ENCODE measurements around the gene KDM7A. TPM values are rescaled to one million over a fixed set of nuclear protein-coding genes. Genes with fewer than 3 reads are reported as not detected.

The KDM7A gene
- total and polyA plus RNA-seq, 4 donors, result 4.1 to 24.9 (median 14.5) TPM

GRCh38 chr7:140155428-140155827, 21.4 kb downstream of the KDM7A start:
- H3K4me3 ChIP-seq (ENCODE audit: low read length in 2 of 2), result no peak overlapping the region
- H3K27me3 ChIP-seq (ENCODE audit: control insufficient read depth in 1 of 2, insufficient read depth in 2 of 2, low read length in 1 of 2), result no peaks in the 10 kb centered on the region
- no peak overlapping the region for H3K27ac ChIP-seq (ENCODE audit: low read depth in 1 of 2, low read length in 2 of 2)
- no peaks in the 10 kb centered on the region for H3K36me3 ChIP-seq (ENCODE audit: control insufficient read depth in 1 of 2, insufficient read depth in 2 of 2, low read length in 1 of 2)
- intact Hi-C loops (cut with DNase I), result no loop called here
- ATAC-seq (ENCODE audit: low FRiP score) (no peak), DNase-seq (no peak)
- 77 to 86% methylated on average over 4 of the region's 4 CpGs for WGBS, 2 donors
- no peaks in the 10 kb centered on the region for H3K9me3 ChIP-seq (ENCODE audit: control insufficient read depth, low read length)
- peaks cover 0 to 5% of the 10 kb centered on the region in 2 donors for H3K4me1 ChIP-seq (ENCODE audit: control insufficient read depth in 1 of 2, insufficient read depth in 2 of 2, low read length in 2 of 2)

GRCh38 chr7:140153666-140154161, 23.1 kb downstream of the KDM7A start:
- no peaks in the 10 kb centered on the region for H3K27me3 ChIP-seq (ENCODE audit: control insufficient read depth in 1 of 2, insufficient read depth in 2 of 2, low read length in 1 of 2)
- H3K4me1 ChIP-seq (ENCODE audit: control insufficient read depth in 1 of 2, insufficient read depth in 2 of 2, low read length in 2 of 2), result peaks cover 0 to 5% of the 10 kb centered on the region in 2 donors
- DNase-seq (no peak), ATAC-seq (ENCODE audit: low FRiP score) (no peak)
- no peaks in the 10 kb centered on the region for H3K36me3 ChIP-seq (ENCODE audit: control insufficient read depth in 1 of 2, insufficient read depth in 2 of 2, low read length in 1 of 2)
- no peaks in the 10 kb centered on the region for H3K9me3 ChIP-seq (ENCODE audit: control insufficient read depth, low read length)
- no peak overlapping the region for H3K4me3 ChIP-seq (ENCODE audit: low read length in 2 of 2)
- 91 to 93% methylated on average over 7 of the region's 7 CpGs for WGBS, 2 donors
- no peak overlapping the region for H3K27ac ChIP-seq (ENCODE audit: low read depth in 1 of 2, low read length in 2 of 2)
- intact Hi-C loops (cut with DNase I), result no loop called here

- no peaks in the 10 kb centered on the region for H3K36me3 ChIP-seq (ENCODE audit: control insufficient read depth in 1 of 2, insufficient read depth in 2 of 2, low read length in 1 of 2)
- H3K4me3 ChIP-seq (ENCODE audit: low read length in 2 of 2), result no peak overlapping the region
- 70 to 82% methylated on average over 4 of the region's 4 CpGs for WGBS, 2 donors
- intact Hi-C loops (cut with DNase I), result no loop called here
- H3K9me3 ChIP-seq (ENCODE audit: control insufficient read depth, low read length), result no peaks in the 10 kb centered on the region
- no peak overlapping the region for H3K27ac ChIP-seq (ENCODE audit: low read depth in 1 of 2, low read length in 2 of 2)
- ATAC-seq (ENCODE audit: low FRiP score) (no peak), DNase-seq (no peak)
- no peaks in the 10 kb centered on the region for H3K27me3 ChIP-seq (ENCODE audit: control insufficient read depth in 1 of 2, insufficient read depth in 2 of 2, low read length in 1 of 2)
- no peaks in the 10 kb centered on the region for H3K4me1 ChIP-seq (ENCODE audit: control insufficient read depth in 1 of 2, insufficient read depth in 2 of 2, low read length in 2 of 2)
Measured at GRCh38 chr7:140146574-140146973, 30.2 kb downstream of the KDM7A start.

- ATAC-seq (ENCODE audit: low FRiP score), result no peak
- Histone ChIP-seq H3K36me3 (ENCODE audit: control insufficient read depth in 1 of 2, insufficient read depth in 2 of 2, low read length in 1 of 2) (no peaks in the 10 kb centered on the region), H3K4me3 (ENCODE audit: low read length in 2 of 2) (no peak overlapping the region), H3K4me1 (ENCODE audit: control insufficient read depth in 1 of 2, insufficient read depth in 2 of 2, low read length in 2 of 2) (no peaks in the 10 kb centered on the region), H3K27me3 (ENCODE audit: control insufficient read depth in 1 of 2, insufficient read depth in 2 of 2, low read length in 1 of 2) (no peaks in the 10 kb centered on the region), H3K9me3 (ENCODE audit: control insufficient read depth, low read length) (no peaks in the 10 kb centered on the region), H3K27ac (ENCODE audit: low read depth in 1 of 2, low read length in 2 of 2) (no peak overlapping the region)
- no peak for DNase-seq
- intact Hi-C loops (cut with DNase I), result no loop called here
Measured at GRCh38 chr7:140145709-140146108, 31.1 kb downstream of the KDM7A start.

- Histone ChIP-seq H3K27me3 (ENCODE audit: control insufficient read depth in 1 of 2, insufficient read depth in 2 of 2, low read length in 1 of 2) (no peaks in the 10 kb centered on the region), H3K4me1 (ENCODE audit: control insufficient read depth in 1 of 2, insufficient read depth in 2 of 2, low read length in 2 of 2) (no peaks in the 10 kb centered on the region), H3K27ac (ENCODE audit: low read depth in 1 of 2, low read length in 2 of 2) (no peak overlapping the region), H3K36me3 (ENCODE audit: control insufficient read depth in 1 of 2, insufficient read depth in 2 of 2, low read length in 1 of 2) (no peaks in the 10 kb centered on the region), H3K4me3 (ENCODE audit: low read length in 2 of 2) (no peak overlapping the region), H3K9me3 (ENCODE audit: control insufficient read depth, low read length) (no peaks in the 10 kb centered on the region)
- intact Hi-C loops (cut with DNase I), result no loop called here
- DNase-seq (no peak), ATAC-seq (ENCODE audit: low FRiP score) (no peak)
- WGBS, 2 donors, result 99 to 100% methylated on average over 2 of the region's 2 CpGs
Measured at GRCh38 chr7:140144821-140145220, 32.0 kb downstream of the KDM7A start.

GRCh38 chr7:140143997-140144396, 32.8 kb downstream of the KDM7A start:
- Histone ChIP-seq H3K27ac (ENCODE audit: low read depth in 1 of 2, low read length in 2 of 2) (no peak overlapping the region), H3K9me3 (ENCODE audit: control insufficient read depth, low read length) (no peaks in the 10 kb centered on the region), H3K4me1 (ENCODE audit: control insufficient read depth in 1 of 2, insufficient read depth in 2 of 2, low read length in 2 of 2) (no peaks in the 10 kb centered on the region), H3K27me3 (ENCODE audit: control insufficient read depth in 1 of 2, insufficient read depth in 2 of 2, low read length in 1 of 2) (no peaks in the 10 kb centered on the region), H3K4me3 (ENCODE audit: low read length in 2 of 2) (no peak overlapping the region), H3K36me3 (ENCODE audit: control insufficient read depth in 1 of 2, insufficient read depth in 2 of 2, low read length in 1 of 2) (no peaks in the 10 kb centered on the region)
- ATAC-seq (ENCODE audit: low FRiP score) (no peak), DNase-seq (no peak)
- WGBS, 2 donors, result 74 to 79% methylated on average over 3 of the region's 3 CpGs
- intact Hi-C loops (cut with DNase I), result no loop called here

GRCh38 chr7:140142031-140142430, 34.8 kb downstream of the KDM7A start:
- no peak for ATAC-seq (ENCODE audit: low FRiP score)
- Histone ChIP-seq H3K27me3 (ENCODE audit: control insufficient read depth in 1 of 2, insufficient read depth in 2 of 2, low read length in 1 of 2) (no peaks in the 10 kb centered on the region), H3K9me3 (ENCODE audit: control insufficient read depth, low read length) (no peaks in the 10 kb centered on the region), H3K27ac (ENCODE audit: low read depth in 1 of 2, low read length in 2 of 2) (no peak overlapping the region), H3K36me3 (ENCODE audit: control insufficient read depth in 1 of 2, insufficient read depth in 2 of 2, low read length in 1 of 2) (no peaks in the 10 kb centered on the region), H3K4me1 (ENCODE audit: control insufficient read depth in 1 of 2, insufficient read depth in 2 of 2, low read length in 2 of 2) (no peaks in the 10 kb centered on the region), H3K4me3 (ENCODE audit: low read length in 2 of 2) (no peak overlapping the region)
- intact Hi-C loops (cut with DNase I), result no loop called here
- DNase-seq, result no peak

GRCh38 chr7:140141256-140141655, 35.5 kb downstream of the KDM7A start:
- intact Hi-C loops (cut with DNase I), result no loop called here
- 94 to 97% methylated on average over 3 of the region's 3 CpGs for WGBS, 2 donors
- DNase-seq (no peak), ATAC-seq (ENCODE audit: low FRiP score) (no peak)
- Histone ChIP-seq H3K4me3 (ENCODE audit: low read length in 2 of 2) (no peak overlapping the region), H3K9me3 (ENCODE audit: control insufficient read depth, low read length) (no peaks in the 10 kb centered on the region), H3K27me3 (ENCODE audit: control insufficient read depth in 1 of 2, insufficient read depth in 2 of 2, low read length in 1 of 2) (no peaks in the 10 kb centered on the region), H3K4me1 (ENCODE audit: control insufficient read depth in 1 of 2, insufficient read depth in 2 of 2, low read length in 2 of 2) (no peaks in the 10 kb centered on the region), H3K36me3 (ENCODE audit: control insufficient read depth in 1 of 2, insufficient read depth in 2 of 2, low read length in 1 of 2) (no peaks in the 10 kb centered on the region), H3K27ac (ENCODE audit: low read depth in 1 of 2, low read length in 2 of 2) (no peak overlapping the region)

- no peaks in the 10 kb centered on the region for H3K36me3 ChIP-seq (ENCODE audit: control insufficient read depth in 1 of 2, insufficient read depth in 2 of 2, low read length in 1 of 2)
- H3K4me3 ChIP-seq (ENCODE audit: low read length in 2 of 2), result no peak overlapping the region
- WGBS, 2 donors, result 90 to 91% methylated on average over 2 of the region's 2 CpGs
- peaks cover 0 to 2% of the 10 kb centered on the region in 2 donors for H3K4me1 ChIP-seq (ENCODE audit: control insufficient read depth in 1 of 2, insufficient read depth in 2 of 2, low read length in 2 of 2)
- no peak overlapping the region for H3K27ac ChIP-seq (ENCODE audit: low read depth in 1 of 2, low read length in 2 of 2)
- DNase-seq (no peak), ATAC-seq (ENCODE audit: low FRiP score) (no peak)
- no peaks in the 10 kb centered on the region for H3K9me3 ChIP-seq (ENCODE audit: control insufficient read depth, low read length)
- intact Hi-C loops (cut with DNase I), result no loop called here
- H3K27me3 ChIP-seq (ENCODE audit: control insufficient read depth in 1 of 2, insufficient read depth in 2 of 2, low read length in 1 of 2), result no peaks in the 10 kb centered on the region
Measured at GRCh38 chr7:140137078-140137477, 39.7 kb downstream of the KDM7A start.
